ENCODE measurements around the gene BMPR2. TPM values are rescaled to one million over a fixed set of nuclear protein-coding genes. Genes with fewer than 3 reads are reported as not detected.

BMPR2 gene
- total RNA-seq, 1 experiment from 2014 or later = 8.2 TPM

DNA sequence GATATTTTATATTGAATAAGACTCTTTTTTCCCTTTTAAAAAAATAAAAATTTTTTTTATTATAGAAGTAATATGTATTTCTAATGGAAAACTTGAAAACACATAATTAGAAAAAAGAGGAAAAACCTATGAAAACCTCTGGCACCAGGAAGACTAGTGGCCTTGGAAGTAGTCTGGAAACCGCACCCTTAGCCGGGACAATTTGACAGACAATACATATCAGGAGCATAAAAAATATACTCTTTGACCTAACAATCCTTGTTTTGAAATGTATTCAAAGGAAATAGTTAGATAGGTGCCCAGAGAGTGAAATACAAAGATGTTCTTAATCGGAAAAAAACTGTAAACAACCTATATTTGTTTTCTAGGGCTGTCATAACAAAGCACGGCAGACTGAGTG is 223.8 kb downstream of the BMPR2 start:
- DNase-seq (ENCODE audit: low read depth) = no peak

DNA sequence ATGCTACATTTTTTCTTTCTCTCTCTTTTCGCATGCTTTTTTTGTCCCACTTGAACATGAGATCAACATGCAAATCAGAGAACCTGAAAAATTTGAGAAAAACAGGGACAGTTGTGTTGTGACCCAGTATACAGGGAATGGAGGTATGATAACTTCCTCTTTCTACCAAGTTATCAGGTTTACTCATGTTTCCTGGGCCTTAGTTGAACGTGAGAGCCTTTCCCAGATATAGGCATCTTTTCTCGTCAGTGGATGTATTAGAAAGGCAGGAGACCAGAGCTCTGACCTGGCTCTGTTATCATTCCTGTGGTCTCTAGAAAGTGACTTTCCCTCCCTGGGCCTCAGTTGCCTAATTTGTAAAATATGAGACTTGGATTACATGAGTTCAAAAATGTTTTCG is 228.6 kb downstream of the BMPR2 start:
- DNase-seq (ENCODE audit: low read depth) = no peak

DNA sequence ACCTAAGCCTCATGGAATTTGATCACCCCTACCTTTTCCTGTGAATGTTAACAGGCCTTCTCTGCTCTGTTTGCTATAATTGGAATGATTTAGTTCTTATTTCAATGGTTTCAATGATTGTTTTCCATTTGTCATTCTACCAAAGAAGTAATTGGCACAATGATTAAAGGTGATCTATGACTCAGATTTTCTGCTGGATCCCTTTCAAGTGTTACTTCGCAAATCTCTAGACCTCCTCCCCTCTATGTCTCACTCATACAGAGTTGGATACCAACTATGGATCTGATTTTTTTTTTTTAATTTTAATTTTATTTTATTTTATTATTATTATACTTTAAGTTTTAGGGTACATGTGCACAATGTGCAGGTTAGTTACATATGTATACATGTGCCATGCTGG is 229.0 kb downstream of the BMPR2 start:
- no peak for DNase-seq (ENCODE audit: low read depth)

DNA sequence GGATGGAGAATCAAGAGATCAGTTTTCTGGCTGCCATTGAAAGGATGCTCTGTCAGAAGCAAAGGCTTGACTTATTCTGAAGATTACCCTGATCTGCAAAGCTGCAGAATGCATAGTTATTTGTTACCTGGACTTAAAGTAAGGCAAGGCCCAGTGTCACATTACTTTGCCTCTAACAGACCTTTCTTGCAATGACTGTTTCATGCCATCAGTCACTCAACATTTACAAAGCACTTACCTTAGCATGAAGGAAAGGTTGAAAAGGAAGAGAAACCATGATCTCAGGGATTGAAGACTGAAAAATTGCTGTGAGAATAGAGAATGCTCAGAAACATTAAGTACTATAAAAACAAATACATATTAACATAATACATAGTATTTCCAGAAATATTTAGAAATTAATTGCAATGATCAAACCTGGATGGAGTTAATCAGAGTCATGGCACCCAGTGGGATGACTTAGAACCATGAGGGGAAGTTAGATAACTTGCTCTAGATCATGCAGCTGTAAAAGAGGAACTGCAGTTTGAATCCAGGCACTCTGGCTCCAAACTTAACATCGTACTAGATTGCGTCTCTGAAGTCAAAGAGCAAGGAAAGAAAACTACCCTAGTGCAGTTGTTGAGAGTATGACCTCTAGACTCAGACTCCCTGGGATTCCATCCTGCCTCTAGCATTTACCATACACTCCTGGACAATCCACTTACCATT is 232.2 kb downstream of the BMPR2 start:
- DNase-seq (ENCODE audit: low read depth) = no peak

DNA sequence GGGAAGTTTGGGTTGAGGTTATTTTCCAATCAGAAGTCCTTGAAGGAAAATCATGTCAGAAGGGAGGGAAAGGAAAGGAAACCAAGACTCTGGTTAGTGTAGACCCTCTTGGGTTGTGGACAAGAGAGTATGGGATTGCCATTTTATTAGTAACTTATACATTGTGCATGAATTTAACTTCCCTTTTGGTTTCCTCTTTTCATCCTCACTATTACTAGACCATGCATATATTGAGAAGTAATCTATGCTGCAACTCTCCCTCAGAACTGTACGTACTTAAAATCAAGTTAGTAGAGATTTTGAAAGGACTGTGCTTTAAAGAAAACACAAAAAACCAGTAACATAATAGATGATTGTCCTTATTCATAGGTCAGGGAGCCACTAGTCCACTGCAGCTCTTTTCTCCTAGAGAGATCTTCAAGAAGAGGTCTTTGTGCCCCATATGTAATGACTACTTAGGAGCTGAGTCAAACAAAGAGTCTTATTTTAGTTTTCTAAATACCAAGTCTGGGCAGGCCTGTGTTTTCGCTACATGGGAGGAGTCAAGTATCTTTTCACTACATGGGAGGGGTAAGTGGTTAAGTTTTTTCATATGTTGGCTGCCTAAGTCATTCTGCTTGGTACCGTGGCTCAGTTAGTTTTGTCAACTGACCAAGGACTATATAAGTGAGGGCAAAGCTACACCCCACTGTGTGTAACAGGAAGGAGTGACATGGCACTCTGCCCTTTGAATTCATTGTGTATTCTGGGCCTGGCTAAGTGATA is 233.4 kb downstream of the BMPR2 start:
- no peak for DNase-seq (ENCODE audit: low read depth)

DNA sequence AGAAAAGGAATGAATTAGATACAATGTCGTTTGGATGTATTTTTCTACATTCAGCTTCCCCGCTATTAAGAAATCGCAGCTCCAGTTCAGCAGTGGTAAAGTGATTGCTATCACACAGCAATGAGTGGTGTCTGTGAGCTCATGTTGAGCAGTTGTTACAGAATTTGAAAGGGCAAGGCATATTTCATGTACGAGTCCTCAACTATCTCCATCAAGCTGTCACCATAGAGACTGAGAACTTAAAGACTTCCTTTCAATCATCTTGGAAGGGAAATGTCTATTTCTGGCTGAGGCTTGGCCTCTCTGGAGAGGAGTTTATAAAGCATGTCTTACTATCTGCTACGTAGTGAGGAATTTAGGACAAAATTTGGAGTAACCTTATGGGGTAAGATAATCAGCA is 234.3 kb downstream of the BMPR2 start:
- no peak for DNase-seq (ENCODE audit: low read depth)

DNA sequence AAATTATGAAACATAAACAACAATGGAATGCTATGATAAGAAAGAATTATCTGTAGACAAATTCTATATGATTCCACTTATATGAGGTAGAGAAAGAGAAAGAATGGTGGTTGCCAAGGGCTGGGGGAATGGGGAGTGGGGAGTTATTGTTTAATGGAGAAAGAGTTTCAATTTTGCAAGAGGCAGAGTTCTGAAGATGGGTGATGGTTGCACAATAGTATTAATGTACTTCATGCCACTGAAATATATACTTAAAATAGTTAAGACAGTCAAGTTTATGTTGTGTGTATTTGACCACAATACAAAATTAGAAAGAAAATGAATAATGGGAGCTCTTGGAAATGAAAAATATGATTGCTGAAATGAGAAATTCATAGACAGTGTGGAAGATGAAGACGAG is 236.0 kb downstream of the BMPR2 start:
- DNase-seq (ENCODE audit: low read depth) = no peak

DNA sequence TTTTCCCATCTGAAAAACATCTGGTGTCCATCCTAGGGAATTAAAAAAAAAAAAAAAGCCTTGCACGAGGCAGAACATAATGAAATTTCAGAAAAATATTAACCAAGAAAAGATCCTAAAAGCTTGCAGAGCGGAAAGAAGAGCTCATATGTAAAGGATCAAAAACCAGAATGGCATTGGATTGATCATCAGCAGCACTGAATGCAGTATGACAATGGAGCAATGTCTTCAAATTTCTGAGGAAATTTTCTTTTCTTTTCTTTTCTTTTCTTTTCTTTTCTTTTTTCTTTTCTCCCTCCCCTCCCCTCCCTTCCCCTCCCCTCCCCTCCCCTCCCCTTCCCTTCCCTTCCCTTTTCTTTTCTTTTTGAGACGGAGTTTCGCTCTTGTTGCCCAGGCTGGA is 237.4 kb downstream of the BMPR2 start:
- no peak for DNase-seq (ENCODE audit: low read depth)

Other genes with a start within 250 kb of the BMPR2 start
- gene SUMO1, start 137.7 kb upstream of the BMPR2 start, total RNA-seq (2014; rRNA removed; shearing (Covaris generic)) = 160 and 173 TPM in 2 replicates
- 200 and 296 TPM in 2 replicates for gene NOP58, start 110.6 kb upstream of the BMPR2 start, total RNA-seq (2014; rRNA removed; shearing (Covaris generic))

Measured in Daoy (cell line).